HepG2 (cell line): ENCODE data around the gene MTF2. TPM values are rescaled to one million over a fixed set of nuclear protein-coding genes. Genes with fewer than 3 reads are reported as not detected.

ENCODE experiments used
- ISX ChIP-seq: sonication (generic); formaldehyde crosslinking; conservative IDR thresholded peaks from 2 replicates; pipeline ENCODE4 v1.5.0; 2020; ENCODE audit warnings: missing genetic modification reagents
- JUNB ChIP-seq: sonication (generic); formaldehyde crosslinking; IDR thresholded peaks from 2 replicates; pipeline ENCODE4 v1.8.0; 2022; ENCODE audit warnings: missing genetic modification reagents, mild to moderate bottlenecking, borderline replicate concordance
- PAF1 ChIP-seq: IDR thresholded peaks from 2 replicates; pipeline ENCODE4 v1.6.1; 2016; ENCODE audit warnings: missing genetic modification reagents, missing compliant biosample characterization
- PHF5A ChIP-seq: IDR thresholded peaks from one replicate; pipeline ENCODE4 v1.6.1; 2018; ENCODE audit warnings: low read depth, missing genetic modification reagents; ENCODE audit not compliant: unreplicated experiment
- POGK ChIP-seq: sonication (generic); formaldehyde crosslinking; conservative IDR thresholded peaks from 2 replicates; pipeline ENCODE4 v1.8.0; 2022; ENCODE audit warnings: mild to moderate bottlenecking, moderate library complexity, missing genetic modification reagents
- RFXAP ChIP-seq: sonication (generic); formaldehyde crosslinking; IDR thresholded peaks from 2 replicates; pipeline ENCODE4 v1.4.0; 2020; ENCODE audit warnings: missing genetic modification reagents, borderline replicate concordance
- TAF1 ChIP-seq: sonication (generic); formaldehyde crosslinking; IDR thresholded peaks from 2 replicates; pipeline ENCODE4 v1.4.0; 2020; ENCODE audit warnings: missing genetic modification reagents
- THYN1 ChIP-seq: sonication (generic); formaldehyde crosslinking; IDR thresholded peaks from 2 replicates; pipeline ENCODE4 v1.8.1; 2023; ENCODE audit warnings: low read depth, mild to moderate bottlenecking, moderate library complexity, missing genetic modification reagents, borderline replicate concordance
- ZC3H4 ChIP-seq: sonication (generic); formaldehyde crosslinking; IDR thresholded peaks from 2 replicates; pipeline ENCODE4 v1.4.0; 2020; ENCODE audit warnings: missing genetic modification reagents, borderline replicate concordance
- ZGPAT ChIP-seq: IDR thresholded peaks from 2 replicates; pipeline ENCODE4 v1.6.1; 2016; ENCODE audit warnings: mild to moderate bottlenecking
- ZNF296 ChIP-seq: sonication (generic); formaldehyde crosslinking; conservative IDR thresholded peaks from 2 replicates; pipeline ENCODE4 v1.5.0; 2020; ENCODE audit warnings: mild to moderate bottlenecking, missing genetic modification reagents
- ZNF615 ChIP-seq: sonication (generic); formaldehyde crosslinking; IDR thresholded peaks from 2 replicates; pipeline ENCODE4 v1.5.0; 2020; ENCODE audit warnings: mild to moderate bottlenecking, missing genetic modification reagents, borderline replicate concordance
- ZNF713 ChIP-seq: sonication (generic); formaldehyde crosslinking; IDR thresholded peaks from 2 replicates; pipeline ENCODE4 v1.4.0; 2020; ENCODE audit warnings: mild to moderate bottlenecking, missing genetic modification reagents
- polyA plus RNA-seq, 8 experiments: library from polyadenylated mRNA; depleted of rRNA in 3 of 8; stranded (reverse) in 7 of 8; unstranded in 1 of 8; fragments of >200 nt; fragmentation: Illumina TruSeq in 4 of 8; extraction: Trizol in 4 of 8; gene quantifications; 2 replicates each; pipeline versions ENCODE4 v1.2.1 to v1.2.3, GENCODE V29; 2011 to 2016; ENCODE audit warnings: low read depth in 4 of 8, missing spikeins in 1 of 8, mixed read lengths in 1 of 8; ENCODE audit not compliant: insufficient read depth in 1 of 8
- total RNA-seq, 5 experiments: library from RNA; depleted of rRNA; stranded (reverse); fragments of >200 nt; fragmentation: Illumina TruSeq; extraction: Trizol; gene quantifications; 2 replicates each; pipeline ENCODE4 v1.2.3, GENCODE V29; 2016; ENCODE audit warnings: low read depth in 1 of 5
- TF ChIP-seq, protein P1 (sequence below): sonication (generic); formaldehyde crosslinking; IDR thresholded peaks from one replicate; pipeline ENCODE4 v1.5.1; 2020; ENCODE audit warnings: mild to moderate bottlenecking, missing genetic modification reagents; ENCODE audit errors: not compliant biosample characterization
- TF ChIP-seq, protein P2 (sequence below): sonication (generic); formaldehyde crosslinking; IDR thresholded peaks from 2 replicates; pipeline ENCODE4 v1.5.1; 2020; ENCODE audit warnings: mild to moderate bottlenecking, moderate library complexity, missing genetic modification reagents

MTF2 gene
- total and polyA plus RNA-seq, 2 of the 13 experiments (the other 11 are each of a cell fraction or from before 2014, with no cell fraction given): 48.7 to 53.9 TPM

- peak; percentile 76 for TF ChIP-seq ZGPAT (CRISPR knock-in tag)
- TF ChIP-seq ZNF713: no peak
- TF ChIP-seq, protein P1, sequence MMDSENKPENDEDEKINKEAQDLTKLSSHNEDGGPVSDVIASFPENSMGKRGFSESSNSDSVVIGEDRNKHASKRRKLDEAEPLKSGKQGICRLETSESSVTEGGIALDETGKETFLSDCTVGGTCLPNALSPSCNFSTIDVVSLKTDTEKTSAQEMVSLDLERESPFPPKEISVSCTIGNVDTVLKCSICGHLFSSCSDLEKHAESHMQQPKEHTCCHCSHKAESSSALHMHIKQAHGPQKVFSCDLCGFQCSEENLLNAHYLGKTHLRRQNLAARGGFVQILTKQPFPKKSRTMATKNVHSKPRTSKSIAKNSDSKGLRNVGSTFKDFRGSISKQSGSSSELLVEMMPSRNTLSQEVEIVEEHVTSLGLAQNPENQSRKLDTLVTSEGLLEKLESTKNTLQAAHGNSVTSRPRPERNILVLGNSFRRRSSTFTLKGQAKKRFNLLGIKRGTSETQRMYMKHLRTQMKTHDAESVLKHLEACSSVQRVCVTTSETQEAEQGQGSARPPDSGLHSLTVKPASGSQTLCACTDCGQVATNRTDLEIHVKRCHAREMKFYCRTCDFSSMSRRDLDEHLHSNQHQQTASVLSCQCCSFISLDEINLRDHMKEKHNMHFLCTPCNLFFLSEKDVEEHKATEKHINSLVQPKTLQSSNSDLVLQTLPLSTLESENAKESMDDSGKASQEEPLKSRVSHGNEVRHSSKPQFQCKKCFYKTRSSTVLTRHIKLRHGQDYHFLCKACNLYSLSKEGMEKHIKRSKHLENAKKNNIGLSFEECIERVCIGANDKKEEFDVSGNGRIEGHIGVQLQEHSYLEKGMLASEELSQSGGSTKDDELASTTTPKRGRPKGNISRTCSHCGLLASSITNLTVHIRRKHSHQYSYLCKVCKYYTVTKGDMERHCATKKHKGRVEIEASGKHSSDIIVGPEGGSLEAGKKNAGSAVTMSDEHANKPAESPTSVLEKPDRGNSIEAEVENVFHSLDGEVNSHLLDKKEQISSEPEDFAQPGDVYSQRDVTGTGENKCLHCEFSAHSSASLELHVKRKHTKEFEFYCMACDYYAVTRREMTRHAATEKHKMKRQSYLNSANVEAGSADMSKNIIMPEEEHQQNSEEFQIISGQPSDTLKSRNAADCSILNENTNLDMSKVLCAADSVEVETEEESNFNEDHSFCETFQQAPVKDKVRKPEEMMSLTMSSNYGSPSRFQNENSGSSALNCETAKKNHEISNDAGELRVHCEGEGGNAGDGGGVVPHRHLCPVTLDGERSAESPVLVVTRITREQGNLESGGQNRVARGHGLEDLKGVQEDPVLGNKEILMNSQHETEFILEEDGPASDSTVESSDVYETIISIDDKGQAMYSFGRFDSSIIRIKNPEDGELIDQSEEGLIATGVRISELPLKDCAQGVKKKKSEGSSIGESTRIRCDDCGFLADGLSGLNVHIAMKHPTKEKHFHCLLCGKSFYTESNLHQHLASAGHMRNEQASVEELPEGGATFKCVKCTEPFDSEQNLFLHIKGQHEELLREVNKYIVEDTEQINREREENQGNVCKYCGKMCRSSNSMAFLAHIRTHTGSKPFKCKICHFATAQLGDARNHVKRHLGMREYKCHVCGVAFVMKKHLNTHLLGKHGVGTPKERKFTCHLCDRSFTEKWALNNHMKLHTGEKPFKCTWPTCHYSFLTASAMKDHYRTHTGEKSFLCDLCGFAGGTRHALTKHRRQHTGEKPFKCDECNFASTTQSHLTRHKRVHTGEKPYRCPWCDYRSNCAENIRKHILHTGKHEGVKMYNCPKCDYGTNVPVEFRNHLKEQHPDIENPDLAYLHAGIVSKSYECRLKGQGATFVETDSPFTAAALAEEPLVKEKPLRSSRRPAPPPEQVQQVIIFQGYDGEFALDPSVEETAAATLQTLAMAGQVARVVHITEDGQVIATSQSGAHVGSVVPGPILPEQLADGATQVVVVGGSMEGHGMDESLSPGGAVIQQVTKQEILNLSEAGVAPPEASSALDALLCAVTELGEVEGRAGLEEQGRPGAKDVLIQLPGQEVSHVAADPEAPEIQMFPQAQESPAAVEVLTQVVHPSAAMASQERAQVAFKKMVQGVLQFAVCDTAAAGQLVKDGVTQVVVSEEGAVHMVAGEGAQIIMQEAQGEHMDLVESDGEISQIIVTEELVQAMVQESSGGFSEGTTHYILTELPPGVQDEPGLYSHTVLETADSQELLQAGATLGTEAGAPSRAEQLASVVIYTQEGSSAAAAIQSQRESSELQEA (CRISPR knock-in tag): peak; percentile 96
- TF ChIP-seq ISX (CRISPR knock-in tag): peak; percentile 75; the same call in 1 of the 2 replicates
- TF ChIP-seq ZNF615 (CRISPR knock-in tag): no peak
- TF ChIP-seq POGK (CRISPR knock-in tag): peak; percentile 23; the same call in 1 of the 2 replicates
- no peak for TF ChIP-seq PHF5A
- TF ChIP-seq, protein P2, sequence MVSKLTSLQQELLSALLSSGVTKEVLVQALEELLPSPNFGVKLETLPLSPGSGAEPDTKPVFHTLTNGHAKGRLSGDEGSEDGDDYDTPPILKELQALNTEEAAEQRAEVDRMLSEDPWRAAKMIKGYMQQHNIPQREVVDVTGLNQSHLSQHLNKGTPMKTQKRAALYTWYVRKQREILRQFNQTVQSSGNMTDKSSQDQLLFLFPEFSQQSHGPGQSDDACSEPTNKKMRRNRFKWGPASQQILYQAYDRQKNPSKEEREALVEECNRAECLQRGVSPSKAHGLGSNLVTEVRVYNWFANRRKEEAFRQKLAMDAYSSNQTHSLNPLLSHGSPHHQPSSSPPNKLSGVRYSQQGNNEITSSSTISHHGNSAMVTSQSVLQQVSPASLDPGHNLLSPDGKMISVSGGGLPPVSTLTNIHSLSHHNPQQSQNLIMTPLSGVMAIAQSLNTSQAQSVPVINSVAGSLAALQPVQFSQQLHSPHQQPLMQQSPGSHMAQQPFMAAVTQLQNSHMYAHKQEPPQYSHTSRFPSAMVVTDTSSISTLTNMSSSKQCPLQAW: no peak; the same call in none of the 2 replicates
- no peak for TF ChIP-seq JUNB (CRISPR knock-in tag)
- TF ChIP-seq ZC3H4 (CRISPR knock-in tag): no peak
- TF ChIP-seq TAF1 (CRISPR knock-in tag): peak; percentile 81
- TF ChIP-seq THYN1 (CRISPR knock-in tag): no peak
- TF ChIP-seq PAF1 (CRISPR knock-in tag): no peak
- peak; percentile 54 for TF ChIP-seq RFXAP (CRISPR knock-in tag)
- no peak; the same call in 1 of the 2 replicates for TF ChIP-seq ZNF296
These were observed 101.0 kb downstream of the MTF2 start, which contains the start of gene TMED5 (continued) for GRCh38 chr1:93179886-93180722.
